ENCODE measurements around the gene TBC1D7.

The TBC1D7 gene

DNA sequence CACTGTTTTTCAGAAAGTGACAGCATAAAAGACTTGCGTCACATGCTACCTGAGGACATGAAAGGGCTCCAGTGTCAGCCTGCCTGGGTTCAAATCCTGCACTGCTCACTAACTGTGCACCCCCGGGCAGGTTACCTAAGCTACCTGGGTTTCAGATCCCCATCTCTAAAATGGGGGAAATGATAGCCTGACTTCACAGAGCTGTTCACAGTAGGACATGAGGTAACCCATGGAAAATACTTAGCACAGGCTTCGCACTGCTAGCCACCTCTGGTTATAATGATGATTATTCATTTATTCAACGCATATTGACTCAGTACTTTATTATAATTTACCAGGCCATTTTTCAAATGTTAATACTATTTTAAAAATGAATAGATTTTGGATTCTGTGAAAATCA lies 23.0 kb downstream of the TBC1D7 start:
- Histone ChIP-seq H3K4me3 (ENCODE audit: low read depth in 1 of 2, low read length in 1 of 2) (no peak overlapping the region), H3K9me3 (no peaks in the 10 kb centered on the region), H3K27ac (peak overlapping the region; percentile 91), H3K4me1 (ENCODE audit: control insufficient read depth in 1 of 2, insufficient read depth in 1 of 2, low read depth in 1 of 2, low read length in 1 of 2) (peaks cover 42 to 59% of the 10 kb centered on the region in 2 experiments), H3K27me3 (no peaks in the 10 kb centered on the region), H3K36me3 (peaks cover 37% of the 10 kb centered on the region)
- TF ChIP-seq, protein P1, sequence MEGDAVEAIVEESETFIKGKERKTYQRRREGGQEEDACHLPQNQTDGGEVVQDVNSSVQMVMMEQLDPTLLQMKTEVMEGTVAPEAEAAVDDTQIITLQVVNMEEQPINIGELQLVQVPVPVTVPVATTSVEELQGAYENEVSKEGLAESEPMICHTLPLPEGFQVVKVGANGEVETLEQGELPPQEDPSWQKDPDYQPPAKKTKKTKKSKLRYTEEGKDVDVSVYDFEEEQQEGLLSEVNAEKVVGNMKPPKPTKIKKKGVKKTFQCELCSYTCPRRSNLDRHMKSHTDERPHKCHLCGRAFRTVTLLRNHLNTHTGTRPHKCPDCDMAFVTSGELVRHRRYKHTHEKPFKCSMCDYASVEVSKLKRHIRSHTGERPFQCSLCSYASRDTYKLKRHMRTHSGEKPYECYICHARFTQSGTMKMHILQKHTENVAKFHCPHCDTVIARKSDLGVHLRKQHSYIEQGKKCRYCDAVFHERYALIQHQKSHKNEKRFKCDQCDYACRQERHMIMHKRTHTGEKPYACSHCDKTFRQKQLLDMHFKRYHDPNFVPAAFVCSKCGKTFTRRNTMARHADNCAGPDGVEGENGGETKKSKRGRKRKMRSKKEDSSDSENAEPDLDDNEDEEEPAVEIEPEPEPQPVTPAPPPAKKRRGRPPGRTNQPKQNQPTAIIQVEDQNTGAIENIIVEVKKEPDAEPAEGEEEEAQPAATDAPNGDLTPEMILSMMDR (IDR thresholded peaks at IDR 0.05): no peak

- TF ChIP-seq, protein P1 (IDR thresholded peaks at IDR 0.05): no peak
- H3K4me3 ChIP-seq (ENCODE audit: low read depth in 1 of 2, low read length in 1 of 2): no peak overlapping the region
- H3K27ac ChIP-seq: peak overlapping the region; percentile 91
- H3K27me3 ChIP-seq: no peaks in the 10 kb centered on the region
- H3K4me1 ChIP-seq (ENCODE audit: control insufficient read depth in 1 of 2, insufficient read depth in 1 of 2, low read depth in 1 of 2, low read length in 1 of 2): peaks cover 42 to 59% of the 10 kb centered on the region in 2 experiments
- no peaks in the 10 kb centered on the region for H3K9me3 ChIP-seq
- H3K36me3 ChIP-seq: peaks cover 43% of the 10 kb centered on the region
Observed at GRCh38 chr6:13304580-13305260, 23.6 kb downstream of the TBC1D7 start.

DNA sequence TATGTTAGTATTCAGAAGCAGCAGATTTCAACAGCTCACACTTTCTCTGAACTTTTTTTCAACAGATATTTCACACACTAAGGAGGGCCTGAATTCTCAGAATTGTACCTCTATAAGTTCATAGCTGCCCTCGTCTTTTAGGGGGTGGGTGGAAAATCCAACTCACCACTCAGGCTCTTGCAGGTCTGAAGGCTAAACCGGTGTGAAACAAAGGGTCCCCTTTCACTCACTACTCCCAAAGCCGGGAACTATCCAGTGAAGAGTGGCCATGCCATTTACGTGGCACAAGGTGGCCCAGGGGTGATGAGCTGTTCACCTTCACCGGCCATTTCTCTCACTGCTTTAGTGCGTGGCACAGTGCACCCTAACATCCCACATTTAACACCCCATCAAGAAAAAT lies 24.2 kb downstream of the TBC1D7 start:
- Histone ChIP-seq H3K4me1 (ENCODE audit: control insufficient read depth in 1 of 2, insufficient read depth in 1 of 2, low read depth in 1 of 2, low read length in 1 of 2) (peaks cover 42 to 59% of the 10 kb centered on the region in 2 experiments), H3K27me3 (no peaks in the 10 kb centered on the region), H3K4me3 (ENCODE audit: low read depth in 1 of 2, low read length in 1 of 2) (peak overlapping the region in 1 of 2 experiments; percentile 29), H3K27ac (peak overlapping the region; percentile 91), H3K36me3 (peaks cover 47% of the 10 kb centered on the region), H3K9me3 (no peaks in the 10 kb centered on the region)
- TF ChIP-seq, protein P1 (IDR thresholded peaks at IDR 0.05): no peak

DNA sequence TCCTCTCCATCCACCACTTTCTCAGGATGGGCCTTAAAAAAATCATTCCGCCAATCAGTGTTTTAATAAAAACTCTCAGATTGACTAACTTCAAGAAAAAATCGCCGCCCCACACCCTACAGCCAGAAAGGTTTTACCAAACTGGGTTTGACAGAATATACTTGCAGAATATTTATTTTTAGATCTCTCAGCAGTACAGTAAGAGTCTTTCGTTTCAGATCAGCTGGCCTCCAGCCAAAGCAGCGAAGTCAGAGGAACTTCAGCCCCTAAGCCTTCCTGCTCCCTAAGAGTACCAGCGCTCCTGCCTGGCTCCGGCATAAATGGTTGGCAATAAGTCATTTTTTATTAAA lies 24.7 kb downstream of the TBC1D7 start:
- Histone ChIP-seq H3K4me3 (ENCODE audit: low read depth in 1 of 2, low read length in 1 of 2) (peak overlapping the region; percentile 22 to 29), H3K36me3 (peaks cover 47% of the 10 kb centered on the region), H3K27me3 (no peaks in the 10 kb centered on the region), H3K9me3 (no peaks in the 10 kb centered on the region), H3K27ac (peak overlapping the region; percentile 91), H3K4me1 (ENCODE audit: control insufficient read depth in 1 of 2, insufficient read depth in 1 of 2, low read depth in 1 of 2, low read length in 1 of 2) (peaks cover 42 to 59% of the 10 kb centered on the region in 2 experiments)
- TF ChIP-seq, protein P1 (IDR thresholded peaks at IDR 0.05): no peak

DNA sequence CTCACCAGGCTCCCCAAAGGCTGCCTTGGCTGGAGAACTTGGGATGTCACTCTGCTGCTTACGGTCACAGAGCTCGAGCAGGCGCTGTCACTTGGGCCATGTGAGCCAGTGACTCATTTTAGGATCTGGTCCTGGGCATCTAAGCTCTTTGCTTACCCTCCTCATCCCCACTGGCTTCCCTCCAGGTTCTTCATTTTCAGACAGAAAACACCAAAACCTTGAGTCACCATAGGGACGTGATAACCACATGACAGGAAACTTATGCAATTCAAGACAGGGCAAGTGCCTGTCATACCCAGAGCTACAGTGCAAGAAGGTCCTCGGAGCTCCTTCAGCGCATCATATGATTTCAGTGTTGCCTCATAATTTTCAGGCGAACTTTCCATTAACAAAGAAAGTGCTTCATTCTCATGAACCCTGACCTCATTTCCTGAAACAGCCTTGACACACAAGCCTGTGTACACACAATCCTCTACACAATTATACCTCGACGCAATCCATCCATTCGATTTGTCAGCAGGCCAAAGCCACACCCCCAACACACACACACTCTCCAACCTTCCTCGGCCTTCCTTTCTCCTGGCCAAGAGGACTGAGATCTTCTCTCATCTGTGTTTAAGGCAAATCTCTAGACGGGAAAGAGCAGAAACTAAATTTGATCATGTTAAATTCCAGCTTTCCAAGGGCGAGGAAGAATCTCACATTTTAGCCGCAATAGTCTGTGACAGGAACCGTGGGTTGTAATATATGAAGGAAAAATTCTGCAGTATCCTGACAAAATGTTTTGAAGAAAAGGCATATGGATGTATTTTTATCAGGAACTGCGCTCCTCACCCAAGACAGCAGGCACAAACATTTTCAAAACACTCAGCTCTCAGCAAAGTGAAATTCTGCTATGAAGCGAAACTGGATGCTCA lies 25.3 kb downstream of the TBC1D7 start:
- Histone ChIP-seq H3K27me3 (no peaks in the 10 kb centered on the region), H3K27ac (peak overlapping the region; percentile 91), H3K4me1 (ENCODE audit: control insufficient read depth in 1 of 2, insufficient read depth in 1 of 2, low read depth in 1 of 2, low read length in 1 of 2) (peaks cover 40 to 52% of the 10 kb centered on the region in 2 experiments), H3K36me3 (peaks cover 46% of the 10 kb centered on the region), H3K9me3 (no peaks in the 10 kb centered on the region), H3K4me3 (ENCODE audit: low read depth in 1 of 2, low read length in 1 of 2) (peak overlapping the region; percentile 38)
- TF ChIP-seq, protein P1 (IDR thresholded peaks at IDR 0.05): peak; percentile 32
